NCI-H460 (cell line): ENCODE measurements around the gene CFAP43. TPM values are rescaled to one million over a fixed set of nuclear protein-coding genes. Genes with fewer than 3 reads are reported as not detected.

Experiments used
- DNase-seq: peaks from one replicate; pipeline ENCODE4 v3.0.0-alpha.2; 2016; ENCODE audit warnings: low read depth; ENCODE audit errors: extremely low read depth
- total RNA-seq: library from RNA; depleted of rRNA; stranded (reverse); fragments of >200 nt; shearing (Covaris generic); gene quantifications from 2 replicates; pipeline ENCODE4 v1.2.3, GENCODE V29; 2014

Gene CFAP43
- total RNA-seq, 1 experiment from 2014 or later, result 0.22 TPM

DNA sequence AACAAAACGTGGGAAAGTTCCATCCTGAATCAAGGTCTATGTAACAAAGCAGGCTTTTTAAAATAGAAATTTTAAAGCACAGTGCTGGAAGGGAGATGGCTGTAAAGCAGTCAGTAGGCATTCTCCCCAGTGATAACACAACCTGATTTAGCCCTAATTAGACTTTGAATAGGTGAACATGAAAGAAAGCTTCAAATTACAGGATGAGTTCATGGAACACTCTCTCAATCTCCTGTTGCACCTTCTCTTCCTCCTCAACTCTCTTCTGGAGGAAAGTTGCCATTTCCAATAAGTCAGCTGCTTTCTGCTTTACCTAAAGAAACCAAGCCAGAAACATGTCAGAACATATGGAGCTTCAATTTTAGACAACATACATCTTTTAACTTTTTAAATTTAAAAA, 90.1 kb downstream of the CFAP43 start:
- no peak for DNase-seq

DNA sequence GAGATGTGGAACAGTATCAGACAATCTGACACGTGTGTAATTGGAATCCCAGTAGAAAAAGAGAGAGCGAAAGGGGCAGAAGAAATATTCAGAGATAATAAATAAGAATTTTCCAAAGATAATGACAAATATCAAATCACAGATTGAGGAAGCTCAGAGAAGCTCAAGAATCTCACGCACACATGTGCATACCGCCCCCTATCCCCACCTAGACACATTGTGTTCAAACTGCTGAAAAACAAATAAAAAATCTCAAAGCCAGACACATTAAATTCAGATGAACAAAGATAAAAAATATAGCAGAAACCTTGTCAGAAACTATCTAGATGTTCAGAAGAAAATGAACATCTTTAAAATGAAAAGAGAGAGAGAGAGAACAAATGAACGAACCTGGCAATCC, 92.9 kb downstream of the CFAP43 start:
- no peak for DNase-seq

- no peak for DNase-seq
These were observed 94.0 kb downstream of the CFAP43 start for GRCh38 chr10:104138131-104138530.

DNA sequence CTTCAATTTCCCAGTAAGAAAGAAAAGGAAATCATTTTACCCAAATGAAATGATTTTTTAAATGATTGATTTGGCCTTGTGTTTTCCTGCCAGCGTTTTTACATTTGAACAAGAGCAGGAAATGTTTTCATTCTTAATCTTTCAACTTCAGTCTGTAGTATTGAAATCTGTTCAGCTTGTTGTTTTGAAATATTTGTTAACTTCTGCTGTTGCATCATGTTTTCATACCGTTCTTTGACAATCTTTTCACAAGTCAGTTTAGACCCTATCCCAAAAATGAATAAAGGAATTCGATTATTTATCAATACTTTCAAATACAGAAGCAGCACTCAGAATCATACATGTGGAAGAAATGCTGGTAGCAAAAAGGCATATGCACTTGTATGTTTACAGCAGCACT, 102.1 kb downstream of the CFAP43 start:
- DNase-seq, result no peak

DNA sequence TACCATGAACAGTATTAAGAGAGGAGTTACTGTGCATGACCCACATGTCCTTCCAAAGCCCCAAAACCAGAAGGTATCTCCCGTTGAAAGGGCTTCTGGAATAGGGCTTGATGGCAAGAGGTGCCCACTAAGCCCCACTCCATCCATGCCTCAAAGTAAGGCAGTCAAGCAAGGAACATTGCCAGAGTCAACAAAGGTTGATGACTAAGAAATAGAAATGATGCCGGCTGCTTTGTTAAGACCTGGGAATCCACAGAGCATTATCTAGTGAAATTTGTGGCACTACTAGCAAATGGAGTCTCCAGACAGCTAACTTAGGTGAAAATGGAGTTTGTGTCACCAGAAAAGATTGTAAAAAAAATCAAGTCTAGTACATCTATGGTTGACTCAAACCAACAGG, 104.0 kb downstream of the CFAP43 start:
- DNase-seq, result no peak

DNA sequence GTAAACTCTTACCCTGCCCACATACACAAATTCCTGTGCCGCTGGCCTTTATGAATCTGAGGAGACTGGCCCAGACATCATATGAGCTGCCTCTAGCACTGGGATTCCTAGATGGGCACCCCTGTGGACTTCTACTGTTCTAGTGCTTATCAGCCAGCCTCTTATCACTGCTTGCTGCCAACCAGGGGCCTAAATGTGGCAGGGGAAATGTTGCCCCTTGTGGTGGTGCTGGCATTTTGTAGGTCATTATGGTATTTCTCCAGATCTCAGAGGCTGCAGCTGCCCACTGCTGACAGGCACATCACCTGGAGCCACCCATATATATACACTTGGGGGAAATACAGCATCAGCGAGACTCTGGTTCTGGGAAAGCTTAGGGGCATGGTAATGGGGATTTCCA, 104.8 kb downstream of the CFAP43 start:
- DNase-seq, result no peak

- DNase-seq, result no peak
These were observed 108.8 kb downstream of the CFAP43 start for GRCh38 chr10:104123397-104123796.

- no peak for DNase-seq
These were observed 109.7 kb downstream of the CFAP43 start for GRCh38 chr10:104122225-104123107.

DNA sequence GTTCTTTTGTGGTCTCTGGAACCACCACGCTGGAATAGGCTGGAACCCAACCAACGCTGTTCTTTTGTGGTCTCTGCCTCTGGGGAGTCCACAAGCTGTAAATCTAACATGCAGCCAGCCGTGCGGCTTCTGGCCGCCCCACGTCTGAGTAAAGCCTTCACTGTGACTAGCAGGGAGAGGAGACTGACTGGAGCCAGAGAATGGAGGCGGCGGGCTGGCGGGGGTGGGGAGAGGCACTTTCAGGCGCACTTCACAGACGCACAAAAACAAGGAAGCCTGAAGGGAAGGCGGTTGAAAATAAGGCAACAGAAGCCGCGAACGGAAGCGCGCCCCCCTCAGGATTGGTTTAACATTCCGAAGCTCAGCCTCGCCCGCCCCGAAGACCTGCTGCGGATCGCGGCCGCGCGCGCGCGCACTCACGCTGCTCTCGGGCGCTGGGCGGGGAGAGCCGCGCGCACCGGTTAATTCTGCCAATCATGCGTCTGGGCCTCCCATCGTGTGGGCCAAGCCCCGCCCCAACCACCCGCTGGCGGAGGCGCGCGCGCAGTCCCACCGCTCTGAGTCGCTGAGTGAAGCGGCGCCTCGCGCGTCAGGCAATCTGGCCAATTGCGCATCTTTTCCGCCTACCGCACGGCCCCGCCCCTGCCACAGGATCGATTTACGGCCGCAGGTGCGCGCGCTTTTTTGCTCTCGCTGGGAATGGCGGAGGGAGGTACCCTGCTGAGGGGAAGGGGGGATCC, 110.5 kb downstream of the CFAP43 start, which contains the start of gene SFR1:
SFR1 (plus strand) TSS at position 687 of the 740 bp plus-strand sequence; CDS start at position 700, 13 bp downstream.
- peak; percentile 98 for DNase-seq

- DNase-seq, result peak; percentile 94
These were observed 111.2 kb downstream of the CFAP43 start for GRCh38 chr10:104120903-104121484.

DNA sequence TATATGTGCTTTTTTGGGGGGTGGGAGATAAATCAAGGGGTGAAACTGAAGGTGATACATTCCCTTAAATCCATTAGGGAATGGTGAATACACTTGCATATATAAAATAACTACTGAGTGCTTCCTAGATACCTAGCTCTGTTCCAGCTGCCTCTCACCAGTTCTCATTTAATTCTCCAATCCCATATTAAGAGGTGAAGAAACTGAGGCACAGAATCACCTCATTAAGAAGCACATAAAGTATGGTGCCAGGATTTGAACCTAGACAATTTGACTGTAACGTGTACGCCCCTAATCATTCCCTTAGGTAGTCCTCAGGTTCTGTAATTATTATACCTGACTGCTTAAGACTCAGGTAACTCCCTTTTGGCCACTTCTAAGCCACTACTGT, 111.7 kb downstream of the CFAP43 start:
- no peak for DNase-seq

- DNase-seq, result no peak
These were observed 112.2 kb downstream of the CFAP43 start for GRCh38 chr10:104119996-104120395.

DNA sequence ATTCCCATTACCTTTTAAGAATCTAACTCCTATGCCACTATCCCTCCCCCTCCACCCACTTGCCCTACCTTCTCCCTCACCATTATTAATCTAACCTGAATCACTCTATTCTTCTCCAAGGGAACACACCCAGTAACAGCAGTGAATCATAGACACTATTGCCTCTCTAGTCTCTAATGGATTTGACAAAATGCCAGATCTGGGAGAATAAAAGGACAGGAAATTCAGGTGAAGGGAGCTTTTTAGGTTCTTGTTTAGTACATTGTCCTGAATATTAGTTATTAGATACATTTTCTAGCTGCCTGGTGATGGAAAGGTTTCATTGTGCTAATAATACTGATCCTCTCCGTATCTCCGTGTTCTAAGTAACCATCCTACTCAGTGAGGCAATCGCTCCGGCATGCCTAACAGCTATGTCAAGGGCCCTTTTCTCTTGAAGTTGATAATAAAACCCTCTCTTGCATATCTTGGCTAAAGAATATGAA, 114.3 kb downstream of the CFAP43 start:
- DNase-seq, result no peak

GRCh38 chr10:104113376-104113956, 118.7 kb downstream of the CFAP43 start:
- DNase-seq, result no peak

DNA sequence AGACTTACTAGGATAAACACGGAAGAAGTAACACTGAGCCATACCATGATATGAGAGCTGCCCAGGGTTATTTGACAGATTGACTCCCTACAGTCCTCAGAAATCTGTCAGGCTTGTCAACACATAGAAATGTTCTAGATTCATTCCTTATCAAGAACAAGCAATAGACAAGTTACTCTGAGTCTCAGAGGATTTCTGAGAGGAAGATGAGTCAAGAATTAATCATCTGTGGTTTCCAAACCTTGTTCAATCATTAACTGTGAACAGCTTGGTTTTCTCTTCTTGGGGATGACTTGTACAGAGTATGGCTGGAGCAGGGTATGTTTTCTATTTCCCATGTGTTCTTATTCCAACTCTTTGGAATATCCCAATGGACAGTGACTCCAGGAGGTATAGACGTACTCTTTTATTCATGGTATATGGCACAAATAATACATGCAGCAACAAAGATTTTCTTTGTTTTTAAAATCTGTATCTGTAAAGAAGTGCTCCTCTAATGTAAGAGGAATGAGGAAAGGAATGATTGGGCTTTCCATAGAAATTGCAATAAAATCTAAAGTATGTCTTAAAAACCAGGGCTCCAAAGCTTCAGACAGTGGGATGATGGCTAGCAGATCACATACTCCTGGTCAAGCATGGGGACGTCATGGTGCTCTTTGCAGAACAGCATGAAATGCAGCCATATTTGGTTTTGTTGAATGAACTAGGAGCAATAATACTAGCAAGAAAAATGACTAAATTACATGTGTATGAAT, 122.1 kb downstream of the CFAP43 start:
- no peak for DNase-seq

DNA sequence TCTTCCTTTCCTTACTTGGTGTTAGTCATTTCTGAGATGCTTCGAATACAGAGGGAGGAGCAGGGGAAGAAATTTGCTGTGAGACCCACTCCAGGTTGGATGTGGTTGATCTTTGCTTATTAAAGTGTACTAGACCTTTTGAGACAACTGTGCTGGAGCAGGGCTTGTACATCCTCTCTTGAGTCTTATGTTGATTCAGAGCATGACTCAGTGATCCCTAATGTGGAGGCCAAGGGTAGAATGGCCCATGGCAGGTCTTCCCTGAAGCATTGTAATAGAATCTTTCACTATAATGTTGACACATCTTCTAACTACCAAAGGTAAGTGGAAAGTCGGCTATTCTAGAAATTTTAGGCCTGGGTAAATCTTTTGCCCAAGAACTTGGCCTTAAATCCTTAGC, 127.2 kb downstream of the CFAP43 start:
- DNase-seq, result no peak

DNA sequence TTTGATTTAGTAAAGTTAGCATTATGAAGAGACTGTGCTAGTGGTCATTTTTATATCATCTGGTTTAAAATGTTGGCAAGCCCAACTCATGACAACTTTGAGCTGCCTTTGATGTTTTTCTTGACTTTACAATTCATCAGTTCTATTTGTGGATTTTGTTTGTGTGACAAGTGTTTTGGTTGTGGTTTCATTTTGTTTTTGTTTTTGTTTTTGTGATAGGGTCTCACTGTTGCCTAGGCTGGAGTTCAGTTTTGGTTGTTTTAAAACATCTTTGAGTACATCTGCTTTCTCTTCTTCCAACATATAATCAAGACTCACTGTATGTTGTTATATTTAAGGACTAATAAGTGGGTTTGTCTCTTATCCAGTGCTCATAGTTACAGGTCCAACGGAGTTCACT, 127.7 kb downstream of the CFAP43 start:
- no peak for DNase-seq

- no peak for DNase-seq
These were observed 128.2 kb downstream of the CFAP43 start for GRCh38 chr10:104103956-104104355.

DNA sequence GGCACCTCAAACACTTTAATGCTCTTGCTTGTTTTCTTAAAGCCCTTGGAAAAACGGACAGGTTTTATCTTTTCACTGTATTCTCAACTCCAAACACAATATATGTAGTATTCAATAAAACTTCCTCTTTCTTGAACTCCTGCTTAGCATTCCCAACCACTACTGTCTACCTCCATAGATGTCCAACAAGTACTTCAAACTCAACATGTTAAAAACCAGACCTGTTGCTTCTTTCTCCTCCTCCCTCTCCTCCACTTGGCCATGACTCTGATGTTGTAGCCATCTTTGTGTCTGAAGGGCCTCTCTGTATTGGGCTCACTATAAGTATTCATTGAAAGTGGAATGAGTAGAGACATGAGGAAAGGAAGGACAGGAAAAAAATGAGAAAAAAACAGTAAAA, 130.3 kb downstream of the CFAP43 start:
- DNase-seq, result no peak

- no peak for DNase-seq
These were observed 131.4 kb downstream of the CFAP43 start for GRCh38 chr10:104100795-104101194.
